HG03565 (cell line): ENCODE results near the gene MOV10L1.

ENCODE experiments used
- ATAC-seq: cut with Tn5 transposase; IDR thresholded peaks from one replicate; pipeline ENCODE4 v1.9.1; 2021; ENCODE audit warnings: mild to moderate bottlenecking, moderate library complexity; ENCODE audit not compliant: unreplicated experiment

The MOV10L1 gene

DNA sequence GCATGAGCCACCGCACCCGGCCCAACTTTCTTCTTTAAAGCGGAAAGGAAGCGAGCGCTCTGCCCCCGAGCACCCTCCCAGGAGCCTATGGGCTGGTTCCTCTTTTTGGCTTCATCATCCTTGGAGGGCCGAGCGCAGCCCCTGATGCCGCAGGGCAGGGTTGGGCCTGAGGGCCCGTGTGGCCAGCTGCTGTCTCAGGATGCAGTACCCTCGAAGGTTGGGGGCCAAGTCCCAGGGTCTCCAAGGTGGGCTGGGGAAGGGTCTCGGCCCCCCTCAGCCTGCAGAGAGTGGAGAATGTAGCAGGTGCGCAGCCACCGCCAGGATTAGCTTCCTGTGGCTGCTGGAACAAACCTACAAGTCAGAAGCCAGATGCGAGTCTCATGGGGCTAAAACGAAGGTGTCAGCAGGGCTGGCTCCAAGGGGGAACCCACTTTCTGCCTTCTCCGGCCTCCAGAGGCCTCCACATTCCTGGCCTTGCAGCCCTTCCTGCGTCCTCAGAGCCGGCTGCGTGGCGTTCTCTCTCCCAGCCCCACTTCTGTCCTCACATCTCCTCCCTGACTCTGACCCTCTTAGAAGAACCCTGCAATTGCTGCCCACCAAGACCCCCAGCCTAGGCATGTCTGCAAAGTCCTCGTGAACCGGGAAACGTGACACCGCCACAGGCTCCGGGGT is 83.6 kb downstream of the MOV10L1 start:
- no peak for ATAC-seq

- no peak for ATAC-seq
Measured at GRCh38 chr22:50173983-50174355, 84.2 kb downstream of the MOV10L1 start.

- ATAC-seq = no peak
Measured at GRCh38 chr22:50174382-50175190, 84.8 kb downstream of the MOV10L1 start.

DNA sequence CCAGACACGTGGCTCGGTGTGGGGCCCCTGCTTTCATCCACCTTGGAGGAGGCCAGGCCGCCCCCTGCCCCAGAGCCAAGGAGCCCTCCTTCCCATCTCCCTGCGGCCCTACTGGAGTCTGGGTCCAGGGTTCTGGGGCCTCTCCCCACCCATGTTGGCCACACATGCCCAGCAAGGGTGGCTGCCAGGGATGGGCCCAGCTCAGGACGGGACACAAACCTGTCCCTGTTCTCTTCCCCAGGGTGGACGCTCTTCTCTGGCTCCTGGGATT is 85.3 kb downstream of the MOV10L1 start:
- ATAC-seq = no peak

DNA sequence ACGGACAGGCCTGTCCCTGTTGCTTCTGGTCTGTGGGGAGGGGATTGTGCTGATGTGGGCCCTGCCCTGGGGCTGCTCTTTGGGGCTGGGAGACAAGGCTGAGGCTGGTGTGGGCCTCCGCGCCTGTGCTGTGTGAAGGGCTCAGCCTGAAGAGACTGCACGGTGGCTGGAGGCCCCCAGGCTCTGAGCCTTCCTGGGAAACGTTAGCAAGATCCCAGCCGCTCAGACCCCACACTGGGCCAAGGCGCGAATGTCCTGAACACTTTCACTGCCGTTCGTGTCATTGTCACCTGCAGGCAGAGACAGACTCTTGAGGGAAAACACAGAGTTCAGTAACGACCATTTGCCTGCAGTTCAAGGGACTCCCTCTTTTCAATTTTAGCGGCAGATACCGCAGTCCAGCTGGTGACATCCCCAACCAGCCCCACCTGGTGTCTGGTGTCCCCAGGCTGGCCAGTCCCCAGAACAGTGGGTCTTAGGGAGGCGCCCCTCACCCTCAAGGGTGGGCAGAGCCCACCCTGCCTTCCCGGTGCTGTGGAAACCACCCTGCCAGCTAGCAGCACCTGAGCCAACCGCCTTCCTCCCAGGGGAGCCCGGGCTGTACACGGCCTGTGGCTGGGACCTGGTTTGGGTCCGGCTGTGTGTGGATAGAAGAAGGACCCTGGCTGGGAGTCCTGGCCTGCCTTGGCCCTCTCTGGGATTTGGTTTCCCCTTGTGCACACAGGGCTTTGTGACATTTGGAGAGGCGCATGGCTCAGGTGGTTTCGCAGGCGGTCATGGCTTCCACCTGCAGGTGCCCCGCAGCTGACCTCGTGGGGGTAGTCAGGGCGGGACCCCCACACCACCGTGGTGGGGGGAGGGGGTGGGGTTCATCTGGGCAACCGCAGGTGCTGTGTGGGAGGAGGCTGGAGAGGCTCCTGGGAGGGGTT is 86.4 kb downstream of the MOV10L1 start:
- no peak for ATAC-seq

GRCh38 chr22:50176850-50177536 is 87.2 kb downstream of the MOV10L1 start:
- no peak for ATAC-seq

- ATAC-seq = no peak
Measured at GRCh38 chr22:50177537-50178470, 88.0 kb downstream of the MOV10L1 start.

GRCh38 chr22:50178471-50178864 is 88.7 kb downstream of the MOV10L1 start:
- ATAC-seq = no peak

DNA sequence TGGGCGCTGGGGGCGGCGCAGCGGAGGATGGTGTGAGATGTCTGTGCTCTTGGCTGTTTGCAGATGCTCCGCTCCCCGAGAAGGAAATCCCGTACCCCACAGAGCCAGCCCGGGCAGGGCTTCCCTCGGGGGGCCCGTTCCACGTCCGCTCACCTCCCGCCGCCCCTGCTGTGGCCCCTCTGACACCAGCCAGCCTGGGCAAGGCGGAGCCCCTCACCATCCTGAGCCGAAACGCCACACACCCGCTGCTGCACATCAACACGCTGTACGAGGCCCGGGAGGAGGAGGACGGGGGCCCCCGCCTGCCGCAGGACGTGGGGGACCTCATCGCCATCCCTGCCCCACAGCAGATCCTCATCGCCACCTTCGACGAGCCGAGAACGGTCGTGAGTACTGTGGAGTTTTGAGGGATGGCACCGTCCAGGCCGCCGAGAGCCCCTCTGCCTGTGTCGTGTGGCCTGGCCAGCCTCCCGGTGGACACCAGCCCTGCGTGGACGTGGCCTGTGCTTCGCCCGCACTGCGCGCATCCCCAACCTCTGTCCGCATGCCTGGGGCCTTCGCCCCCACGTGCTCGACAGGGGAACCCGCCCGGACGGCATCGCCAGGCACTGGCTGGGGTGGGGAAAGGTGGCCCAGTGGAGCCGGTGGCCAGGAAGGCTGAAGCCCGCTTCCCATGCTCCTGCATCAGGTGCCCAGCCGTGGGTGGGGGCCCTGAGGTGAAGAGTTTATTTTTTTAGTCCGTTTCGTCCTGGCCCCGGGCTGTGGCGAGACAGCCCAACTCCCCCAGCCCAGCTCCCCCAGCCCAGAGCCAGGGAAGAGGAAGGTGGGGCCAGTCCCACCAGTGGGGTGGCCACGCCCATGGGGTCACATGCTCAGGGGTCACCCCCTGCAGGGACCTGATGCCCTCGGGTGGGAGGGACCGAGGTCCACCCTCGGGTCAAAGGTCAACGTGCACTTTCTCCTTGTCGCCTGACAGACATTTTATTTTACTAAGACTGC is 89.4 kb downstream of the MOV10L1 start:
- ATAC-seq = no peak

DNA sequence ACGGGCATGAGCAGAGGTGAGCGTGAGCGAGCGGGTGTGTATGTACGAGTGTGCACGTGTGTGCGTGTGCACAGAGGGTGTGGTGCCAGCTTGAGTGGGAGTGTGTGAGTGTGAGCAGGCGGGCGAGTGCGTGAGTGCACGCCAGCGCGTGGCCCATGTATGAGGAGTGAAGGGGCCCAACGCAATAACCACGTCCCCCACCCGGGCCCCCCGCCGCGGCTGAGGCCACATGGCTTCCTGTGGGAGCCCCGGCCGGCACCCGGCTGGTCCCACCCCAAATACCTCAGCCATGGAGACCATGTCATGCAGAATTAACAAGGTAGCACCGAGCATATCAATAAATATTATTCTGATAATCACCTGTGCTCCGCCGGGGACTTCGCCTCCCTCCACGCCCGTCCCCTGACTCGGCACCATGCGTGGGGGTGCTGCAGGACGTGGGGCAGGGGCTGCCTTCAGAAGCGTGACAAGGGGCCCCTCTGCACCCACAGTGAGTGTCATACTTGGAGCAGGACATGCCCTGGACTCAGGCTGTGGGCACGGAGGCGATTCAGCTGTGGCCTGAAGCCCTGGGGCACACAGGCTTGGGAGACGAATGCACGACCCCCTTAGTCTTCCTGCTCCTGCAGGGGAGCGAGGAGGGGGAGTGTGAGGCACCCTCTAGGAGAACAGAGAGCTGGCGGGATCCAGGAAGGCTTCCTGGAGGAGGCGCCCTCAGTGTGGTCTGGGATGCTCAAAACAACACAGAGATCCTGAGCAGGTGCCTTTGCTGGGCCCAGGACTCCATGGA is 90.3 kb downstream of the MOV10L1 start:
- no peak for ATAC-seq

GRCh38 chr22:50180727-50181521 is 91.1 kb downstream of the MOV10L1 start:
- ATAC-seq = no peak

DNA sequence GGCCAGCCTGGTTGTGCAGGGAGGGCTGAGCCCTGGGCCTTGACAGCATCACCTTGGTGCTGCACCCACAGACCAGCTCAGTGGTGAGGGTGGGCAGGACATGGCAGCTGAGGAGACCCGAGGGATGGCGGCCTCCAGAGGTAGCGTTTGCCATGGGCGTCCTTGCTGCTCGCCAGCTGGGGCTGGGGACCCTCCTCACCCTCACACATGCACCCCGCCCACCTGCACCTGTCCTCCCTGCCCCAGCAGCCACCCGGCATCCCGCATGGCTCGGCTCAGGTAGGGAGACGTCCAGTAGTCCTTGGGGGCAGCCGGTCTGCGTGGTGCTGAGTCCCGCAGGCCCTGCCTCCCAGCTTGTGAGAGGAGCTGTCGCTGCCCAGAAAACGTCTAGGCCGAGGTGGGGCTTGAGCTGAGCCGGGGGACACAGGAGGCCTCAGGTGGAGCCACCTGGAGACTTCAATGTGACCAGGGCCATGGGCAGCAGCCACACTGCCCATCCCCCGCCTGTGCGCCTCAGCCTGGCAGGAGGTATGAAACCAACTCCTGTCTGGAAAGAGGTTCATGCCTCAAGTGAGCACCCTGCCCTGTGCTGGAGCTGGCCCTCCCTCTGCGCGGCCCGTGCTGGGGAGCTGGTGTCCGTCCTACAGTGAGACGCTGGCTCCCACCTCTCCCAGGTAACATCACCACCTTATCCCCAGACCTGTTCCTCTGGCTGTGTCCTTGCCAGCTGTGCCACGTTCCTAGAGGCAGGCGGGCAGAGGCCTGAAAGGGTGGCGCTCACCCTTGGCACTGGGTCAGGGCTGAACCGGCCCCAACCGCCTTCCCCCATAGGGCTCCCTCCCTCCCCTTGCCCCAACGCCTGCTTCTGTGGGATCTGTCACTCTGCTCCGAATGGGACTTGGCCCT is 92.6 kb downstream of the MOV10L1 start:
- ATAC-seq = no peak

DNA sequence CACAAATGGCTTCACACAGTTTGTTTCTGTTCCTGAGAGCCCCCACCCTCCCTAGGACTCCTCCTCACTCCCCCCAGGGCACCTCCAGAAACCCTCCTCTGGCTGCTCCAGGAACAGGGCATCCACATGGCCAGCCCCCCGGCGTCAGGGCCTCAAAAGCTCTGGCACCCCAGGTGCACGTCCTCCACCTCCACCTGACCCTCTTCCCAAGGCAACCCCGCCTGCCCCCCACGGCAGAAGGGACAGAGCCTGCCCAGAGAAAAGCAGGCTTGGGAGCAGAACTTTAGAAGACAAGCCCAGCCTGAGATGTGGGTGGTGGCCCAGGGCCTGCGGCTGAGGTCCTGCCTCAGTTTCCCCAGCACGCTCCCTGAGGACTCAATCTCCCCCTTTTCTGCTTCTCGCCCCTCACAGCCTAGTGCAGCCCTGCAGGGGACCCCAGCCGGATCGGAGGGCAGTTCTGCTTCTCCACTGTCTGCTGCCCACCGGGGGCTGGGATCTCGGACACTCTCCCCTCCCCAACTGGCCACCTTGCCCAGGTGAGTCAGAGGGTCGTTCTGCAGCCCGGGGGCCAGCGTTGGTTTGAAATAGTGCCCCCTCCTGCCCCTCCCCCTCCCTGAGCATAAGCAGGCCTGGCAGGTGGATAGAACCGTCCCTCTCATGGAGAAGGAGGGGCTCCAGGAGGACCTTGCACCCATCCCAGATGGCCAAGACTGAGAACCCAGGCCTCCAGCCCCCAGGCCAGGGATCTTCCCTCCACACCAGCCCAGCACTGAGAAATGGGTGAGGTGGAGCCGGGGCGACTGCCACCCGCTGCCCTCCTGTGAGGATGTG is 93.5 kb downstream of the MOV10L1 start:
- no peak for ATAC-seq

DNA sequence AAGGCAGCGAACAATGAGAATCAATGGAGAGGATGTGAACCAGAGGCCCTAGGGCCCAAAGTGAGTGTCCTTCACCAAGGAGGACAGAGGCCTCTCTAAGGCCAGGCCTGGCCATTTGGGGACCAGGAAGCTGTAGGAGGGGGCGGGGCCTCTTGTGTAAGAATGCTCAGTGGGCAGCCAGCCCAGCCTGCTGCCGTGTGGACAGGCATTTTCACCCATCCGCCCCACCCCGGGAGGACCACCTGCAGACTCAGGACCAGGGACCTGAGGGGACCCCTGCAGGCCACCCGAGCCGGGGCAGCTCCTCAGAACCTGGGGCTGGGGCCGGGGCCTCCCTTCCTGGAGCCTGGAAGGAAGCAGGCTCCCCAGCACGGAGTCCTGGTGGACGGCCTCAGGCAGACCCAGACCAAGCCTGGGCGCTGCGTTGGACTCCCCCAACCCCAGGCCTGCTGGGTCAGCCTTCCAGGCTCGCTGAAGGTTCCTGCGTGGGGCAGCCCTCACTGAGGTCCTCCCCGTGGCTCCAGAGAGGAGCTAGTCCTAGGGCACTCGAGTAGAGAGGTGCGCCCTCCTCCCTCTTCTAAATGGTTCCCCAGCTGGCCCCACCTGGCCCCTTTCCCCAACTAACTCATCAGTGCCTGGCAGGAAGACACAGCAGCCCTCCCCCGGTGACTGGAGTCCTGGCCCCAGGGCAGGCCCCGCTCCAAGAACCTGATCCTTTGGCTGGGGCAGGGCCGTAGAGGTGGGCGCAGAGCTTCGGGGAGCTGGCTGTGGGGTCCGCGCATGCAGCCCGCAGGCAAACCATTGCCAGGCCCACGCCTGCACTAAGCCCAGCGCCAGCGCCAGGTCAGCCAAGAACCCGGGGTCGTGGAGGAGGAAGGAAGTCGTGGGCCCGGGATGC is 94.4 kb downstream of the MOV10L1 start:
- ATAC-seq = no peak
